Measurements from ENCODE around the gene HK1.

DNA sequence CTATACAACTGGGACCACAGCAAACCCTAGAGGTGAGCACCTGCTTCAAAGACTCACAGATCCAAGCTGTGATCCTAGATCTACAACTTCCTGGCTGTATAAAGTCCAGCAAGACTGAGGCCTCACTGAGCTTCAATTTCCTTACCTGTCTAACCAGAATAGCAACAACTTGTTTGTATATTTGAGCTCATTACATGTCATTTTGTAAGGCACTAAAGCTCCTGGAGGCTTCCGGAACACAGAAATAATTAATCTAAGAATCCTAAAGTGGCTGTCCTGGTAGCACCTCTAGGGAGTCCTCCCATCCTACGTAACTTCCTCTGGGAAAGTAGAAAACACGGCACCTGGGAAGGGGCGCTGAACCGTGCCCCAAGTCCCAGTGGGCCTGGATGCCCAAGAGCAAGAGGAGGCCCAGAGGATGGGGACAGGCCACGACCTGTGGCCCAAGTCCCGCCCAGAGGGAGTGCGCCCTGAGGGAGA is 39.4 kb downstream of the HK1 start:
- no peak for TF ChIP-seq POLR2A (IDR thresholded peaks at IDR 0.05)
- TF ChIP-seq, protein P1, sequence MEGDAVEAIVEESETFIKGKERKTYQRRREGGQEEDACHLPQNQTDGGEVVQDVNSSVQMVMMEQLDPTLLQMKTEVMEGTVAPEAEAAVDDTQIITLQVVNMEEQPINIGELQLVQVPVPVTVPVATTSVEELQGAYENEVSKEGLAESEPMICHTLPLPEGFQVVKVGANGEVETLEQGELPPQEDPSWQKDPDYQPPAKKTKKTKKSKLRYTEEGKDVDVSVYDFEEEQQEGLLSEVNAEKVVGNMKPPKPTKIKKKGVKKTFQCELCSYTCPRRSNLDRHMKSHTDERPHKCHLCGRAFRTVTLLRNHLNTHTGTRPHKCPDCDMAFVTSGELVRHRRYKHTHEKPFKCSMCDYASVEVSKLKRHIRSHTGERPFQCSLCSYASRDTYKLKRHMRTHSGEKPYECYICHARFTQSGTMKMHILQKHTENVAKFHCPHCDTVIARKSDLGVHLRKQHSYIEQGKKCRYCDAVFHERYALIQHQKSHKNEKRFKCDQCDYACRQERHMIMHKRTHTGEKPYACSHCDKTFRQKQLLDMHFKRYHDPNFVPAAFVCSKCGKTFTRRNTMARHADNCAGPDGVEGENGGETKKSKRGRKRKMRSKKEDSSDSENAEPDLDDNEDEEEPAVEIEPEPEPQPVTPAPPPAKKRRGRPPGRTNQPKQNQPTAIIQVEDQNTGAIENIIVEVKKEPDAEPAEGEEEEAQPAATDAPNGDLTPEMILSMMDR (IDR thresholded peaks at IDR 0.05), result no peak

All from gastroesophageal sphincter (tissue), 3 donors.